ENCODE results near the gene URAD. TPM values are rescaled to one million over a fixed set of nuclear protein-coding genes. Genes with fewer than 3 reads are reported as not detected.

The URAD gene
- total RNA-seq, 2 donors from 2014 or later: 26.9 to 40.7 TPM

DNA sequence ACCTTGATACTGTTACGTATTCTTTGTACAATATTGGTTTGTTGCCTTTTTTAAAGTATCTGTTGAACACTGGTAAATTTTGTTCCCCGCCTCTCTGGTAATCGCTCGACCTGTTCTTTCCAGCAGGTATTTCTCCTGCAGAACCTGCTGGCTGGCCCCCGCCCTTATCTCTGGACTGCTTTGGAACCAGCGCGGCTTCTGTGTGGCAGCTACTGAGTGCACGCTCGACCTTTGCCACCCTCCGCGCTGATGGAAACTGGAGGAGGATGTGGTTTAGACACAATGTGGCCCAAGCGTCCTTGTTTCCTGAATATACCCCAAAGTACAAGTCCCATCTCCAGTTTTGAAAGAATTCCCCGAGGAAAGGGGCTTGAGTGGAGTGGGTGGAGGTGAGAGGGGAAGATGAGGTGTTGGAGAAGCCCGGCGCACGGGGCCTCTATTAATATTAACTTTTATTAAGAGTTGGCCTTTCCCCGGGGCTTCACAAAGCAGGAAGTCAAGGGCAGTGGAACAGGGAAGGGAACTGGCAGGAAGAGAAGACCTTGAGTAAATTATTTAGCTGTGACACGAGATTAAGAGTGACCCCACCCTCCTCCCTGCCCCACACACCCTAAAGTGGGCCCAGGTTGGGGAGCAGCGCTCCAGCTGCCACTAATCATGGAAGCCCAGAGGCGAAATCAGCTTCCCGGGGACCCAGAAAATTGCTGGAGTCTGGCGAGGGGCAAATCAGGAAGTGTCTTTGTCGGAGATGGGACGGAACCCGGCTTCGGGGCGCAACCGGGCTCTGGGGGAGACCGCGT, 35.4 kb downstream of the URAD start:
- H3K27me3 ChIP-seq: peaks cover 5% of the 10 kb centered on the region
- H3K9ac ChIP-seq (ENCODE audit: low read depth in 2 of 2, low read length in 2 of 2): peak overlapping the region; percentile 83 to 84

DNA sequence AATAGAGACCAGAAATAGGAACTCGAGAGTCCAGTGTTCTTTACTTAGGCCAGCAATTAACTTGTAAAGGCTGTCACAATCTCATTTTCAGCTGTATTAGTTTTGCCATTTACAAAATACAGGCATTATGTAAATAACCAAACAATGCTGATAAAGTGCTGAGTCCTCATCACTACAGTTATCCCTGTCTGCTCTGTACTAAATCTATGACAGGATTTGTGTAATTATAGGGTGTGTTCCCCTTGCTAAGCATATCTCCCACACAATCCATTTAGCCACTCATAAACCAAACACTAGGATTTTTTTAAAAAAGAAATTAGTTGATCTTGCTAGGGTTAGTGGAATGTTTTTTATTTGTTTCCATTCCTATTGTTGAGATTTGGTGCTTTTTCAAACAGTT, 45.5 kb downstream of the URAD start:
- intact Hi-C loops (cut with DNase I): no loop called here
- no peak for TF ChIP-seq CTCF (IDR thresholded peaks at IDR 0.05)
- no peak for DNase-seq

More for the DNA sequence above, 35.4 kb downstream of the URAD start:
- TF ChIP-seq CTCF (IDR thresholded peaks at IDR 0.05): no peak
- Histone ChIP-seq H3K9me3 (no peaks in the 10 kb centered on the region), H3K4me3 (peak overlapping the region; percentile 46), H3K36me3 (no peaks in the 10 kb centered on the region), H3K27ac (peak overlapping the region; percentile 88), H3K4me1 (no peaks in the 10 kb centered on the region)
- DNase-seq: peak; percentile 86
- intact Hi-C loops (cut with DNase I): loop anchor here (5.0 kb wide), 2 partner anchors 86 to 121 kb away; no protein-coding TSS in a partner anchor

DNA sequence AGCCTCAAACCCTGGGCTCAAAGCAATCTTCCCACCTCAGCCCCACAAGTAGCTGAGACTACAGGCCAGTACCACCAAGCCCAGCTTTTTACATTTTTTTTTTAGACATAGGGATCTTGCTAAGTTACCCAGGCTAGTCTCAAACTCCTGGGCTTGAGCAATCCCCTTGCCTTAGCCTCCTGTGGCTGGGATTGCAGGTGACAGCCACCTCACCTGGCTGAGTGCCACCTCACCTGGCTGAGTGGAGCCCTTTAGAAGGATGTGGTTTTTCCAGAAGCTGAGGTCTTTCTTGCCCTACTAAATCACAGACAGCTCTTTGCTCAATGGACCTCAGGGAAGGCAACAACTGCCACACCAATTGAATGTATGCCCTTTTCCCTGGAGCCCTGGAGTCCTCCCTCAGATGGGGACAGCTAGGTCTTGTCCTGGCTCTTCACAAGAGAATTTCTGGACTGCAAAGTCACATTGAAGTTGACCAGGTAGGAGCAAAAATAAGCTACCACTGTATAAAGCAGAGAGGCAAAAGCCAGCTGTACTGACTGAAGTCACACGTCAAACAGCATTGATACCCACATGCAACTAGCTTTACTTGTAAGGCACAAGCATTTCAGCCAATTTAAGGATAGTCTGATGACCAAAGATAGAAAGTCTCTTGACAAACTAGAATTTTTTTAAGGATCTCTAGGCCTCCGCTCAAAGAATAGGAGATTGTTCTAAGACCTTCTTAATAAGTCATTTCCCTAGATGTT, 54.7 kb downstream of the URAD start:
- Histone ChIP-seq H3K27me3 (peaks cover 24% of the 10 kb centered on the region), H3K4me1 (no peaks in the 10 kb centered on the region), H3K9me3 (no peaks in the 10 kb centered on the region), H3K9ac (ENCODE audit: low read depth in 2 of 2, low read length in 2 of 2) (no peak overlapping the region), H3K4me3 (no peak overlapping the region), H3K36me3 (no peaks in the 10 kb centered on the region), H3K27ac (no peak overlapping the region)
- no peak for TF ChIP-seq CTCF (IDR thresholded peaks at IDR 0.05)
- intact Hi-C loops (cut with DNase I): no loop called here
- DNase-seq: no peak

More for the DNA sequence above, 45.5 kb downstream of the URAD start:
- no peak overlapping the region for H3K4me3 ChIP-seq
- no peaks in the 10 kb centered on the region for H3K4me1 ChIP-seq
- no peak overlapping the region for H3K27ac ChIP-seq
- no peaks in the 10 kb centered on the region for H3K36me3 ChIP-seq
- H3K9ac ChIP-seq (ENCODE audit: low read depth in 2 of 2, low read length in 2 of 2): no peak overlapping the region
- H3K9me3 ChIP-seq: no peaks in the 10 kb centered on the region
- H3K27me3 ChIP-seq: no peaks in the 10 kb centered on the region

DNA sequence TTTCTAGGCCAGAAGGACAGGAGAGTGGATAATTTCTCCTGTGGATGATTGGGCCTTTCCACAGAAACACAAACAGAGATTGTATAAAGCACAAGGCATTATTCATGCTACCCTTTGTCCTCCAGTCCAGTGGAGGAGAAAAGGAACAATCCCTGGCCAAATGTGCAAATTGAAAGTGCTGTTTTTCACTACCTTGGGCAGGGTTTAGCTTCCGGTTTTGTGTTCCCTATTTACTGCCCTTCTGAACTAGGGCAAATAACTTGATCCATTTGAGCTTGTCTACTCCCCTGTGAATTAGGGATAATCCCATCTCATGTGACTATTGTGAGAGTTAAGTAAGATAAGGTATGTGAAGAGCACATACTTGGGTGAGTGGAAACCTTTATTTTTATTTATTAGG, 55.4 kb downstream of the URAD start:
- Histone ChIP-seq H3K9ac (ENCODE audit: low read depth in 2 of 2, low read length in 2 of 2) (no peak overlapping the region), H3K4me3 (no peak overlapping the region), H3K27me3 (peaks cover 30% of the 10 kb centered on the region), H3K27ac (no peak overlapping the region), H3K4me1 (no peaks in the 10 kb centered on the region), H3K36me3 (no peaks in the 10 kb centered on the region), H3K9me3 (no peaks in the 10 kb centered on the region)
- no peak for DNase-seq
- no peak for TF ChIP-seq CTCF (IDR thresholded peaks at IDR 0.05)
- intact Hi-C loops (cut with DNase I): no loop called here

- H3K36me3 ChIP-seq: no peaks in the 10 kb centered on the region
- DNase-seq: no peak
- H3K9ac ChIP-seq (ENCODE audit: low read depth in 2 of 2, low read length in 2 of 2): no peak overlapping the region
- H3K27ac ChIP-seq: no peak overlapping the region
- no peaks in the 10 kb centered on the region for H3K4me1 ChIP-seq
- intact Hi-C loops (cut with DNase I): no loop called here
- H3K9me3 ChIP-seq: no peaks in the 10 kb centered on the region
- no peak for TF ChIP-seq CTCF (IDR thresholded peaks at IDR 0.05)
- H3K4me3 ChIP-seq: no peak overlapping the region
- H3K27me3 ChIP-seq: peaks cover 61% of the 10 kb centered on the region
Measured at GRCh38 chr13:27929868-27930267, 58.6 kb downstream of the URAD start.

Data from colonic mucosa (tissue), 4 donors.